Amniotic stem cell (primary cell): Measurements from ENCODE around the gene NT5DC4.

Source experiments
- DNase-seq: peaks from one replicate; lab custom pipeline; 2025; lab: John Stamatoyannopoulos, UW

The NT5DC4 gene

DNA sequence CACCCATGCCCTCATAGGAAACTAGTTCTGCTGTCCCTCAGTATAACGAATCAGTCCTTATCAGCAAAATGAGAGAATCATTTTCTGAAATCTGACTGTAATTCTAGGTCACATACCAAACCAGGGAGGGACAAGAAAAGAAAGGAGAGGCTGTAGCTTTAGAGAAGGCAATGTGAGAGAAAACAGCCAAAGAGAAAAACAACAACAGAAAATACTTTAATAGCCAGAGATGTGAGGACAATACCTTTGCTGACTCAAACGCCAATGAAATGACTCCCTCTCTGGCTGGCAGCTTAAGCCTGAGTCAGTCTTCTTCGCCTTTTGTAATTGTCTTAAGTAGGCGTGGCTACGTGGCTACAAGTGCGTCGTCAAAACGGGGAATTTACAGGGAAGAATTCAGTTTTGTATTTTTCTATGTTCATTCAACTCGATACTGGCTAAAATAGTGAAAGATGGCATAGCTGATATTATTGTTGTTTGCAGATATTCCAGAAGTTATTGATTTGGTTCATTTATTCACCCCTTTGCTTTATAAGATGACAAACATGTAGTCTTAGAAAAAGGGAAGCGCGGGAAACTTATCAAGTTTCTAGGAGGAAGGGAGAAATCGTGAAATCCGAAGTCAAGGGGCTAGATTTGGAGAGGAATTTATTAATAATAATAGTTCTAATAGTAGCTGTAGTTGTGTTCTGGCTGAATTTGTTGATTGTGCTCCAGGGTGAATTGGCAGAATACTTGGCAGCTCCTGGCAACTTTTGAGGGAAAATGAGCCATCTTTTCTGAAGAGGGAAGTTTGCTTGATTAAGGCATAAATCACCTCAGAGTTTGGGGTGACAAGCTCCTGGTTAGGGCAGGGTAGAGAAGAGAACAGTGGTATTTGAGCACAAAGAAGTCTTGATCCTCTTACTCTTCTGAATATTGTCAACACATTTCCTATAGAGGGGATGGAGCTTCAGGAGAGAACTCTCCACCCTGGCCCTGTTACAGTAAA lies 63.7 kb downstream of the NT5DC4 start, which contains the start of gene IL1A:
Gene IL1A (minus strand): TSS at position 295 of the 991 bp plus-strand sequence. CDS start 723 bp downstream, outside the sequence.
- no peak for DNase-seq

DNA sequence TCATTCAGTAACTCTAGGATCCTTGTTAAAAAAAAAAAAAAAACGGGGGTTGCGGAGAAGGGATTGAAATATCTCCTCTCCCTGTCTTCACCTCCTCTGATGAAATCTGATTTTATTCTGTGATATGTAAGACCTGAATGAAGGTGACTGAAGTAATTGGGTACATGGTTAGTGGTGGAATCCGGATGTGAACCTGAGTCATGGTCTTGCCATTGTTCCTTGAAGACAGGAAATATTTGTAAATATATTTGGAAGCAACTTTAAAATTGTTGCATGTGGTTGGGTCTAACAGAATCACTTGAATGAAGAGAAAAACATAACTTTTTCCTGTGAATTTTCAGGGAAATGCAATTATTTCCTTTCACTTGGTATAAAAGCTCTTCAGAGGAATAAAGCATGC lies 66.5 kb downstream of the NT5DC4 start:
- no peak for DNase-seq

DNA sequence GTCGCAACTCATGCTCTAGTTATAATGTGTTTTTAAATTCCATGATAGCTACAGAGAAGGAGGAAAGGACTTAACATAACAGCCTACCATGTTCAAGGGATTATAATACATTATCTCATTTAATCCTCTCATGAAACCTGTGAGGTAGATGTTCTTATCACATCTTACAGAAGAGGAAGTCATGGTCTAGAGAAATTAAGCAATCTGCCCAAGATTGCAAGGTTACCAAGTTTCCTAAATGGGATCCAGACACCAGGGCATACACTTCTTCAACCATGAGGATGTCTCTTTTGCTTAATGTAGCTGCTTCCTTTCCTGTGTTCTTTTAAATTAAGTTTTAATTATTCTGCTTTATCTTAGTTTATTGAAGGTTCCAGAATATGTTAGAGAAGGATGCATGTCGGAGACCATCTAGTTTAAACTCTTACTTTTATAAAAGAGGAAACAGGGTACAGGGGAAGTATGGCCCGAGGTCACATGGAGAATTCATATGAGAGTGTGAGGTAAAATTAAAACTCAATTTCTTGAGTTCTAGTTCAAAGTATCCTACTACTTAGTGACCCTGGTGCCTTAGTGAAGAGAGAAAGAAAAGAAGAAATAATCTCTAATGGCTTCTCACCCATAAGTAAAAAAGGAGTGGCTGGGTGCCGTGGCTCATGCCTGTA lies 67.0 kb downstream of the NT5DC4 start:
- no peak for DNase-seq

DNA sequence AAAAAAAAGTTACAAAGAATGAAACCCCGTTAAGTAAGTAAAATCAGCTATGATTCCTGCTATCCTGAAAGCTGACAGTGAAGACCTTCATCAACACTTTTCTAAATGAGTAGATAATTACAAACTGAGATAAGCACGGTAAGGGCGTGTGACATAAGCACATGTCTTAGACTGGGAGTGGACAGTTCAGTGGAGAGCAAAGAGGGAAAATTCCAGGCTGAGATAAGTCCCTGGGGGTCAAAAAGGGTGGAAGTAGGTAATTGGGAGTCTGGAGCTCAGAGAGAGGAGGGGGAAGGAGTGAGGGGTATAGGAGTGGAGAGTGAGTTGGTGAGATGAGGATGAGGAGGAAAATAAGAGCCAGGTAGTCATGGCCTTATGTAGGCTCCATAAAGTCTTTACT lies 67.8 kb downstream of the NT5DC4 start:
- no peak for DNase-seq
